ENCODE measurements around the gene CATSPERE.

GRCh38 chr1:244599937-244600350, 138.9 kb downstream of the CATSPERE start:
- TF ChIP-seq CTCF (IDR thresholded peaks at IDR 0.05; ENCODE audit: low read depth, low read length) (no peak), POLR2A (IDR thresholded peaks at IDR 0.05; ENCODE audit: extremely low read depth, insufficient read length) (no peak)
